Neutrophil (primary cell): ENCODE measurements around the gene PITRM1.

ENCODE experiments used
- H3K27ac ChIP-seq: fragments of 200-600 bp; sonication (generic); 2 replicates; pipeline ENCODE4 v1.5.1; 2016; ENCODE audit warnings: mild to moderate bottlenecking, moderate library complexity
- H3K27me3 ChIP-seq: fragments of 200-600 bp; sonication (generic); 2 replicates; pipeline ENCODE4 v1.6.0; 2016; ENCODE audit warnings: mild to moderate bottlenecking
- H3K36me3 ChIP-seq: fragments of 200-600 bp; sonication (generic); 2 replicates; pipeline ENCODE4 v1.5.1; 2017
- H3K4me1 ChIP-seq, 2 experiments: fragments of 200-600 bp in 1 of 2; sonication (generic) in 1 of 2; 1 replicate in 1 of 2; 2 replicates in 1 of 2; pipeline versions ENCODE4 v1.5.1 to v1.6.1; 2013 to 2016; ENCODE audit warnings: low read depth in 1 of 2, low read length in 1 of 2, mild to moderate bottlenecking in 1 of 2, moderate library complexity in 1 of 2; ENCODE audit not compliant: control insufficient read depth in 1 of 2, insufficient read depth in 1 of 2
- H3K4me3 ChIP-seq, 2 experiments: fragments of 200-600 bp in 1 of 2; sonication (generic) in 1 of 2; 1 replicate in 1 of 2; 2 replicates in 1 of 2; pipeline ENCODE4 v1.5.1; 2013 to 2016; ENCODE audit warnings: low read depth in 1 of 2, low read length in 1 of 2, mild to moderate bottlenecking in 1 of 2, moderate library complexity in 1 of 2
- H3K9me3 ChIP-seq: fragments of 200-600 bp; sonication (generic); 2 replicates; pipeline ENCODE4 v1.5.1; 2016
- TF ChIP-seq, protein P1 (sequence below): fragments of 200-600 bp; sonication (generic); IDR thresholded peaks from 2 replicates; pipeline ENCODE4 v1.5.1; 2016; ENCODE audit warnings: antibody characterized with exemption

The PITRM1 gene

DNA sequence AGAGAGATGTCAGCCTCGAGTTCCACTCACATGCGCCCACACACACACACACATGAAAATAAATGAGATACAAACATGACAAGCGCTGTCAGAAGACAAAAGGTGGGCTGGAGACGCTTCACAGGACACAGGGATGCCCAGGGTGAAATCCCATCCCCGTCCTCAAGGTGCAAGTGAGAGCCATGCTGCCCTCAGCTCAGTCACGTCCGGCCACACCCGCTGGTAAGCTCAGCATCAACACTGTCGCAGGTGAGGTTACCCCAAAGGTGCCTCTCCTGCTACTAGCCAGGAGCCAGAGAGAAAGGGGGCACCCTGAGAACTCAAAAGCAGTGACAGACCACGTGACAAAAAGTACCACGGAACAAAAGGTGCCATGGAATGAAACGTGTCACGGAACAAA lies 22.2 kb downstream of the PITRM1 start:
- no peak overlapping the region for H3K4me3 ChIP-seq
- no peaks in the 10 kb centered on the region for H3K27me3 ChIP-seq
- no peak overlapping the region for H3K27ac ChIP-seq
- TF ChIP-seq, protein P1, sequence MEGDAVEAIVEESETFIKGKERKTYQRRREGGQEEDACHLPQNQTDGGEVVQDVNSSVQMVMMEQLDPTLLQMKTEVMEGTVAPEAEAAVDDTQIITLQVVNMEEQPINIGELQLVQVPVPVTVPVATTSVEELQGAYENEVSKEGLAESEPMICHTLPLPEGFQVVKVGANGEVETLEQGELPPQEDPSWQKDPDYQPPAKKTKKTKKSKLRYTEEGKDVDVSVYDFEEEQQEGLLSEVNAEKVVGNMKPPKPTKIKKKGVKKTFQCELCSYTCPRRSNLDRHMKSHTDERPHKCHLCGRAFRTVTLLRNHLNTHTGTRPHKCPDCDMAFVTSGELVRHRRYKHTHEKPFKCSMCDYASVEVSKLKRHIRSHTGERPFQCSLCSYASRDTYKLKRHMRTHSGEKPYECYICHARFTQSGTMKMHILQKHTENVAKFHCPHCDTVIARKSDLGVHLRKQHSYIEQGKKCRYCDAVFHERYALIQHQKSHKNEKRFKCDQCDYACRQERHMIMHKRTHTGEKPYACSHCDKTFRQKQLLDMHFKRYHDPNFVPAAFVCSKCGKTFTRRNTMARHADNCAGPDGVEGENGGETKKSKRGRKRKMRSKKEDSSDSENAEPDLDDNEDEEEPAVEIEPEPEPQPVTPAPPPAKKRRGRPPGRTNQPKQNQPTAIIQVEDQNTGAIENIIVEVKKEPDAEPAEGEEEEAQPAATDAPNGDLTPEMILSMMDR: no peak
- H3K4me1 ChIP-seq: no peaks in the 10 kb centered on the region
- H3K9me3 ChIP-seq: no peaks in the 10 kb centered on the region
- H3K36me3 ChIP-seq: peaks cover 100% of the 10 kb centered on the region

DNA sequence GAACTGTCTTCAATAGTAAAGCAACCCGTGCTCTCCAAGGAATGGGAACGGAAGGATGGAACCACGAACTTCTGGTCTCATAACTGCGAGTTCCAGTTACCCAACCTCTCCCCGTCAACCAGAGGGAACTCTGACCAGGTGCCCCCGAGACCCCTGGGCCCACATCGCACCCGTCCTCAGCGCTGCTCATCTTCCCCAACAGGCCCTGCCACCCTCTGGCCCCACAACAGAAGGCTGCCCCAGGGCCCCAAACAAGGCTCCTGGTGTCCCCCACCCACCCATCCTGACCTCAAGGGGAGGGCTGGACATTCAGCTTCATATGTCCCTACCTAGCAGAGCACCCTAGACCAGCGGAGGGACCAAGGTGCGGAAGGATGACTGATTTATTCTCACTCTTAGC lies 22.7 kb downstream of the PITRM1 start:
- Histone ChIP-seq H3K4me1 (no peaks in the 10 kb centered on the region), H3K4me3 (no peak overlapping the region), H3K27ac (no peak overlapping the region), H3K36me3 (peaks cover 100% of the 10 kb centered on the region), H3K27me3 (no peaks in the 10 kb centered on the region), H3K9me3 (no peaks in the 10 kb centered on the region)
- TF ChIP-seq, protein P1: no peak

DNA sequence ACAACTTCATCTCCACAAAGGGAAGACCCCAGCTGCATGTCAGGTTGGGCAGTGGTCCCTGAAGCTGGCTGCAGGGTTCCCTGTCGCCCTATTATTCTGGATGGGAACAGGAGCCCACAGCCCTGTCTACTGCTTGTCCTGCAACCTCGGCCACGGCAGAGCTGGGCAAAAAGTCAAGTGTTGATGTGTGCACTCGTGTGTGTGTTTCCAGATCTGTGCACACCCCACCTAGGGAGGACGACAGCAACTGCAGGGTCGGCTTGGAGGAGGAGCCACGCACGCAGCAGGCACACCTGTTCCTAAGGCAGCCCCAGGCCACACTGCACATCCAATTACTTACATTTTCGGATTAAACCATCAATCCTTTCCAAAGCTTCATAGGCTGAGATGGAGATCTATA lies 23.6 kb downstream of the PITRM1 start:
- no peaks in the 10 kb centered on the region for H3K9me3 ChIP-seq
- no peak overlapping the region for H3K27ac ChIP-seq
- H3K4me1 ChIP-seq: no peaks in the 10 kb centered on the region
- no peak overlapping the region for H3K4me3 ChIP-seq
- TF ChIP-seq, protein P1: no peak
- H3K36me3 ChIP-seq: peaks cover 100% of the 10 kb centered on the region
- no peaks in the 10 kb centered on the region for H3K27me3 ChIP-seq

DNA sequence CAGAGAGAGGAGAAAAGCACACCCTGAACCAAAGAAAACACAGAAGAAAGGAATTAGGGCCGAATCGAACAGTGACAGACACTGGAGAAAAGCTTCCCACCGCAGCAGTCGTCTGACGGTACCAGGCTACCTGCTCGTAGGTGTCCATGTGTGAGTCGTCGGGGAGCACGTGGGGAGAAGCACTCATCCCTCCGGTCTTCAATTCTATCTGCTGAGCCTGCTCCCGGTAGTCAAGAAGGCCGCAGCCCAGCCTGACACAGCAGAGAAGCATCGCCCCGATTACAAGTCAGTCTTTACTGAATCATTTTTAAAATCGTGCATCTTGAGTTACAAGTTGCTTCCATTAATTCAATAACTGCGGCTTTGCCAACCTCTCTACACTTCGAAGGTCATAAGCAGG lies 24.5 kb downstream of the PITRM1 start:
- no peaks in the 10 kb centered on the region for H3K27me3 ChIP-seq
- no peak overlapping the region for H3K27ac ChIP-seq
- peaks cover 100% of the 10 kb centered on the region for H3K36me3 ChIP-seq
- no peaks in the 10 kb centered on the region for H3K4me1 ChIP-seq
- H3K4me3 ChIP-seq: no peak overlapping the region
- TF ChIP-seq, protein P1: no peak
- no peaks in the 10 kb centered on the region for H3K9me3 ChIP-seq

DNA sequence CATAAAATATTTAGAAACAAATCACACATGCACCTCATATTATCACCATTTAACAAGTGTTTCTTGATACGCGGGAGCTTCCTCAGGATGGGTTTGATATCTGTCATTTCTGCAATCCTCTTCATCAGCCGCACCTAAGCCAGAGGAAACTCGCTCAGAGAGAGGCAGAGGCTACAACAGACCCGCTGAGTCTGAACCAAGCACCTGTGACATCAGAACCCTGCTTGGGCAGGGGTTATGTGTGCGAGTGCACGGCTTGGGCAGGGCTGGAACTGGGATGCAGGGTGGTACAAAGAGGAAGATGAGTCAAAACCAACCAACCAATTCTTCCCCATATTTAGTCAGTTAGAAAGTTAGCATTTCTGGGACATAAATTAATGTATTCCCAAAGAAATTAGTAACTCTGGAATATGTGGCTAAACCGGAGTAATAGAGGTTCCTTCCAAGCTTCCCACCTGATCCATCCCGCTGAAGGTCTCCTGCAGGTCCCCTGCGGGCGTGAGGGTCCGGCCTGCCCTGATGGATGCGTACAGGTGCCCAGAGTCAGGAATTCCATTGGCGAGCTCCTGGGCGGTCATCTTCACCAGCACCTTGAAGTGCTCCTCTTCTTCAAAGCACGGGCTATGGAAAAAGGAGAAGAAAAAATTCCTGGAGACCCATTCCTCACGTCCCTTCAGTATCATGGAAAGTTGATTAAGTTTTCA lies 25.3 kb downstream of the PITRM1 start:
- Histone ChIP-seq H3K27me3 (no peaks in the 10 kb centered on the region), H3K9me3 (no peaks in the 10 kb centered on the region), H3K27ac (no peak overlapping the region), H3K4me1 (no peaks in the 10 kb centered on the region), H3K36me3 (peaks cover 100% of the 10 kb centered on the region), H3K4me3 (no peak overlapping the region)
- TF ChIP-seq, protein P1: no peak
